Activated CD4-positive, alpha-beta T cell treated with anti-CD3 and anti-CD28 coated beads for 1 hour (primary cell): ENCODE results near the gene GCAT.
A peak's percentile ranks its signal among the peaks of the same experiment; 100 is the strongest.

ENCODE experiments used
- DNase-seq: peaks from one replicate; pipeline ENCODE4 v3.0.0-alpha.2; 2020

The GCAT gene

GRCh38 chr22:37807410-37808293, at the start of gene GCAT:
Gene GCAT (plus strand): TSS chr22:37807934. CDS start chr22:37807968, 34 bp downstream.
- DNase-seq: peak; percentile 72

GRCh38 chr22:37758694-37759093, 49.0 kb upstream of the GCAT start:
- DNase-seq: no peak

- DNase-seq: no peak
Observed at GRCh38 chr22:37759281-37759680, 48.5 kb upstream of the GCAT start.

- no peak for DNase-seq
Observed at GRCh38 chr22:37760152-37760551, 47.6 kb upstream of the GCAT start.

GRCh38 chr22:37762389-37762836, 45.3 kb upstream of the GCAT start:
- DNase-seq: no peak

- no peak for DNase-seq
Observed at GRCh38 chr22:37763012-37763411, 44.7 kb upstream of the GCAT start.

GRCh38 chr22:37763652-37764051, 44.1 kb upstream of the GCAT start:
- no peak for DNase-seq

GRCh38 chr22:37764622-37765021, 43.1 kb upstream of the GCAT start:
- DNase-seq: no peak

GRCh38 chr22:37765498-37765897, 42.2 kb upstream of the GCAT start:
- no peak for DNase-seq

- no peak for DNase-seq
Observed at GRCh38 chr22:37765953-37766576, 41.7 kb upstream of the GCAT start.

- no peak for DNase-seq
Observed at GRCh38 chr22:37768273-37768672, 39.5 kb upstream of the GCAT start.

- no peak for DNase-seq
Observed at GRCh38 chr22:37769056-37769455, 38.7 kb upstream of the GCAT start.

GRCh38 chr22:37771081-37771480, 36.7 kb upstream of the GCAT start:
- DNase-seq: no peak

- DNase-seq: no peak
Observed at GRCh38 chr22:37771702-37772427, 35.9 kb upstream of the GCAT start.

- no peak for DNase-seq
Observed at GRCh38 chr22:37774728-37775127, 33.0 kb upstream of the GCAT start.

- no peak for DNase-seq
Observed at GRCh38 chr22:37775785-37776638, 31.7 kb upstream of the GCAT start.

GRCh38 chr22:37776639-37777005, 31.1 kb upstream of the GCAT start:
- no peak for DNase-seq

GRCh38 chr22:37777122-37777687, 30.5 kb upstream of the GCAT start:
- DNase-seq: no peak

- no peak for DNase-seq
Observed at GRCh38 chr22:37778370-37779009, 29.2 kb upstream of the GCAT start.

- no peak for DNase-seq
Observed at GRCh38 chr22:37781434-37782059, 26.2 kb upstream of the GCAT start.
